Psoas muscle (tissue), 8 donors: Measurements from ENCODE around the gene PRPSAP1. TPM values are rescaled to one million over a fixed set of nuclear protein-coding genes. Genes with fewer than 3 reads are reported as not detected.
"Not testable (repeated sequence)": the region's sequence is repeated elsewhere in the genome, so short reads cannot be mapped to it uniquely, and the experiment has no call there.

Experiments used
- ATAC-seq, 4 donors: fragments of 200-7000 bp; cut with Tn5 transposase; one replicate each; pipeline ENCODE4 v1.9.1; 2020; ENCODE audit warnings: moderate library complexity in 3 of 4, mild to moderate bottlenecking in 2 of 4
- DNase-seq, 2 donors: peaks; one replicate each; pipeline ENCODE4 v3.0.0-alpha.2; 2020
- H3K27ac ChIP-seq: fragments of 200-600 bp; one replicate; pipeline ENCODE4 v1.8.0; 2022
- H3K27me3 ChIP-seq, 3 donors: fragments of 200-600 bp in 1 of 3; one replicate each; pipeline versions ENCODE4 v1.6.1 to v1.8.0; 2013 to 2022; ENCODE audit warnings: low read length in 2 of 3, mild to moderate bottlenecking in 2 of 3, moderate library complexity in 1 of 3; ENCODE audit not compliant: insufficient read depth in 3 of 3
- H3K36me3 ChIP-seq, 2 donors: fragments of 200-600 bp in 1 of 2; one replicate each; pipeline versions ENCODE4 v1.6.1 to v1.8.0; 2013 to 2022; ENCODE audit warnings: low read depth in 1 of 2, mild to moderate bottlenecking in 1 of 2, moderate library complexity in 1 of 2; ENCODE audit not compliant: insufficient read depth in 1 of 2
- H3K4me1 ChIP-seq: fragments of 200-600 bp; one replicate; pipeline ENCODE4 v1.8.0; 2022
- H3K4me3 ChIP-seq: fragments of 200-600 bp; one replicate; pipeline ENCODE4 v1.8.0; 2022; ENCODE audit warnings: mild to moderate bottlenecking
- H3K9me3 ChIP-seq: fragments of 200-600 bp; one replicate; pipeline ENCODE4 v1.8.0; 2022
- WGBS, 3 donors: extraction: QIAGEN DNeasy Blood & Tissue Kit; methylation state at CpG; one replicate each; pipeline versions ENCODE4 v1.1.6 to v1.1.7; 2013; 5-methylcytosine and 5-hydroxymethylcytosine counted together
- intact Hi-C, 2 donors: fragments of 100-400 bp; cut with DNase I; formaldehyde crosslinking; loops; one replicate each; pipeline versions ENCODE4 v1.11.0 to v1.14.2; 2022
- polyA plus RNA-seq, 3 donors: library from polyadenylated mRNA; stranded (reverse); fragments of 200-250 nt; gene quantifications; one replicate each; pipeline ENCODE4 v1.2.3, GENCODE V29; 2013
- total RNA-seq, 4 donors: library from RNA; stranded (reverse); fragmentation: NEBNext Ultra II Directional in 2 of 4; extraction: Animal tissue kit (Norgen Biotek cat#: 25700) in 2 of 4; gene quantifications; one replicate each; pipeline versions ENCODE4 v1.2.1 to v1.2.4, GENCODE V29; 2021 to 2023
- TF ChIP-seq, protein P1 (sequence below): fragments of 200-600 bp; IDR thresholded peaks from one replicate; pipeline ENCODE4 v1.8.0; 2022; ENCODE audit warnings: antibody characterized with exemption
- donor health status: healthy with polysubstance abuse.
- donor health status: DM: no; HTN: no; CAD: no; lungs with moderate emphysema.
- donor health status: Bipolar disorder and iron deficiency.
- donor health status: healthy.
- donor health status: DM: yes; HTN: yes; CAD: no.
- donor health status: DM: no; HTN: no; CAD: no.
- donor health status: DM: no; HTN: no; CAD: no.
- donor health status: DM: yes; HTN: yes; CAD: no.

The PRPSAP1 gene
- total and polyA plus RNA-seq, 7 donors, result 9.5 to 24.7 (median 17.8) TPM

DNA sequence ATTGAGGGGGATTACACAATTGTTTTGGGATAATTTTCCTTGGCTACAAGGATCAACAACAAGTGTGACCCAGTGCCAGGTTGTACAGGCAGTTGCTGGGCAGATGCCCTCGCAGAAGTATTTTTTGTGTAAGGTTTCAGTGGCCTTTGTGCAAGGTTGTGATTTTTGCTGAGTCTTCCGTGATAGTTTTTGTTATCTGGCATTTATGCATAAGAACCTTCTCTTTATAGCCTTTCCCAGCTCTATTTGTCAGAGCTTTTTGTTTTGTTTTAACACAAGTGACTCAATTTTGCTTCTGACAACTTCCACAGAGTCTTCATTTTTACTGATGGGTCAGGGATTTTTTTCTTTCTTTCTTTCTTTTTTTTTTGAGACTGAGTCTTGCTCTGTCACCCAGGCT, 6.7 kb upstream of the PRPSAP1 start:
- Histone ChIP-seq H3K27ac (no peak overlapping the region), H3K9me3 (no peaks in the 10 kb centered on the region), H3K36me3 (no peaks in the 10 kb centered on the region), H3K27me3 (peaks cover 0 to 15% (median 0%) of the 10 kb centered on the region in 3 donors), H3K4me3 (no peak overlapping the region), H3K4me1 (no peaks in the 10 kb centered on the region)
- TF ChIP-seq, protein P1, sequence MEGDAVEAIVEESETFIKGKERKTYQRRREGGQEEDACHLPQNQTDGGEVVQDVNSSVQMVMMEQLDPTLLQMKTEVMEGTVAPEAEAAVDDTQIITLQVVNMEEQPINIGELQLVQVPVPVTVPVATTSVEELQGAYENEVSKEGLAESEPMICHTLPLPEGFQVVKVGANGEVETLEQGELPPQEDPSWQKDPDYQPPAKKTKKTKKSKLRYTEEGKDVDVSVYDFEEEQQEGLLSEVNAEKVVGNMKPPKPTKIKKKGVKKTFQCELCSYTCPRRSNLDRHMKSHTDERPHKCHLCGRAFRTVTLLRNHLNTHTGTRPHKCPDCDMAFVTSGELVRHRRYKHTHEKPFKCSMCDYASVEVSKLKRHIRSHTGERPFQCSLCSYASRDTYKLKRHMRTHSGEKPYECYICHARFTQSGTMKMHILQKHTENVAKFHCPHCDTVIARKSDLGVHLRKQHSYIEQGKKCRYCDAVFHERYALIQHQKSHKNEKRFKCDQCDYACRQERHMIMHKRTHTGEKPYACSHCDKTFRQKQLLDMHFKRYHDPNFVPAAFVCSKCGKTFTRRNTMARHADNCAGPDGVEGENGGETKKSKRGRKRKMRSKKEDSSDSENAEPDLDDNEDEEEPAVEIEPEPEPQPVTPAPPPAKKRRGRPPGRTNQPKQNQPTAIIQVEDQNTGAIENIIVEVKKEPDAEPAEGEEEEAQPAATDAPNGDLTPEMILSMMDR, result no peak
- no peak for DNase-seq
- no peak for ATAC-seq
- intact Hi-C loops, result loop anchor here in 1 of 2 donors (10.0 kb wide), 1 partner anchor 46 kb away; no protein-coding TSS in a partner anchor
- 38 to 40% (median 39%) methylated on average over 2 of the region's 2 CpGs for WGBS, 3 donors

DNA sequence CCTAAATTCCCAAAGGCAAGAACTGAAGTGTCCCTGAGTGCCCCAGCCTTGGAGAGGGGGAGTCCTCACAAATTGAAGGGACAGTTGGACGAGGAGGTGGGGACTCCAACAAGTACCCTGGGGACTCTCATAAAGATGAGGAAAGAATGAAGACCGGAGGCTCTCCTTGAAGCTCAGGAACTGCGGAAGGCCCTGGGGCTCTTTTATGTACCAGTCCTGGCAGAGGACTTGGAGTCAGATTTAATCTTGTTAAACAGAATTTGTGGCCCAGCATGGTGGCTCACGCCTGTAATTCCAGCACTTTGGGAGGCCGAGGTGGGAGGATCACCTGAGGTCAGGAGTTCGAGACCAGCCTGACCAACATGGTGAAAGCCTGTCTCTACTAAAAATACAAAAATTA, 6.1 kb upstream of the PRPSAP1 start:
- intact Hi-C loops, result loop anchor here in 1 of 2 donors (10.0 kb wide), 1 partner anchor 45 kb away; no protein-coding TSS in a partner anchor
- not testable (repeated sequence) for DNase-seq, ATAC-seq, H3K9me3 ChIP-seq, H3K27me3 ChIP-seq, H3K27ac ChIP-seq, H3K36me3 ChIP-seq, H3K4me3 ChIP-seq, H3K4me1 ChIP-seq
- WGBS, 3 donors, result 82 to 87% (median 87%) methylated on average over 6 of the region's 6 CpGs

DNA sequence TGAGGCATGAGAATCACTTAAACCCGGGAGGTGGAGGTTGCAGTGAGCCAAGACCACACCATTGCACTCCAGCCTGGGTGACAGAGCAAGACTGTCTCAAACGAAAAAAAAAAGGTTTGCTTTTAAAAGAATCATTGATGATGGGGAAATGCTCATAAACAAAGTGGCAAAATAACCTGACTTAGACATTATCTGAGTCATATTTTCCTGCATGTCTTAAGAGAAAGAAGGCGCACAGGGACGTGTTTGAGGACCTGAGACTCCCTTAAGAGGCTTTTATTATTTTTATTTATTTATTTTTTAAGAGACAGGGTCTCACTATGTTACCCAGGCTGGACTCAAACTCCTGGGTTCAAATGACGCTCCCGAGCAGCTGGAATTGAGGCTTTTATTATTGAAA, 5.7 kb upstream of the PRPSAP1 start:
- WGBS, 3 donors, result 80 to 84% (median 82%) methylated on average over 6 of the region's 6 CpGs
- Histone ChIP-seq H3K27ac (no peak overlapping the region), H3K27me3 (peaks cover 0 to 4% (median 0%) of the 10 kb centered on the region in 3 donors), H3K9me3 (no peaks in the 10 kb centered on the region), H3K36me3 (no peaks in the 10 kb centered on the region), H3K4me3 (no peak overlapping the region), H3K4me1 (no peaks in the 10 kb centered on the region)
- no peak for DNase-seq
- intact Hi-C loops, result no loop called here
- TF ChIP-seq, protein P1, result no peak
- ATAC-seq, result no peak

DNA sequence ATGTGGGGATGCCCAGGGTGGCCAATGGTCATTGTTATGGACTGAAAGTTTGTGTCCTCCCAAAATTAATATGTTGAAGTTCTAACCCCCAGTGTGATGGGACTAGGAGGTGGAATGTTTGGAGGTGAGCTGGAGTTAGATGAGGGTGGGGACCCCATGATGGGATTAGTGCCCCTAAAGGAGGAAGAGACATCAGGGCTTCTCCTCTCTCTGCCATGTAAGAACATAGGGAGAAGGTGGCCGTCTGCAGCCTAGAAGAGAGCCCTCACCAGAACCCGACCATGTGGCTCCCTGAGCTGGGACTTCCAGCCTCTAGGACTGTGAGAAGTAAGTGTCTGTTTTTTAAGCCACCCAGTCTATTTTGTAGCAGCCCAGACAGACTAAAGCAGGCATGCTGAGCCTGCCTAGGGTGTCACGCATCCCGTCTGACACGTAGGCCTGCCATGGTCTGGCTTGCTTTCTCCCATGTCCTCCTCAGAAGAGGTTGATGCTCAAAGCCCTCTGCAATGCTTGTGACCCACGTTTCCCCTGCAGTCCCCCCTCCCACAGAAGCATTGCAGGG, 4.0 kb upstream of the PRPSAP1 start:
- H3K27me3 ChIP-seq, result no peaks in the 10 kb centered on the region
- H3K4me1 ChIP-seq, result peaks cover 3% of the 10 kb centered on the region
- DNase-seq (no peak), ATAC-seq (no peak)
- intact Hi-C loops, result no loop called here
- no peak overlapping the region for H3K27ac ChIP-seq
- H3K36me3 ChIP-seq, result no peaks in the 10 kb centered on the region
- H3K4me3 ChIP-seq, result no peak overlapping the region
- 86 to 87% (median 86%) methylated on average over 6 of the region's 6 CpGs for WGBS, 3 donors
- H3K9me3 ChIP-seq, result no peaks in the 10 kb centered on the region
- TF ChIP-seq, protein P1, result no peak

DNA sequence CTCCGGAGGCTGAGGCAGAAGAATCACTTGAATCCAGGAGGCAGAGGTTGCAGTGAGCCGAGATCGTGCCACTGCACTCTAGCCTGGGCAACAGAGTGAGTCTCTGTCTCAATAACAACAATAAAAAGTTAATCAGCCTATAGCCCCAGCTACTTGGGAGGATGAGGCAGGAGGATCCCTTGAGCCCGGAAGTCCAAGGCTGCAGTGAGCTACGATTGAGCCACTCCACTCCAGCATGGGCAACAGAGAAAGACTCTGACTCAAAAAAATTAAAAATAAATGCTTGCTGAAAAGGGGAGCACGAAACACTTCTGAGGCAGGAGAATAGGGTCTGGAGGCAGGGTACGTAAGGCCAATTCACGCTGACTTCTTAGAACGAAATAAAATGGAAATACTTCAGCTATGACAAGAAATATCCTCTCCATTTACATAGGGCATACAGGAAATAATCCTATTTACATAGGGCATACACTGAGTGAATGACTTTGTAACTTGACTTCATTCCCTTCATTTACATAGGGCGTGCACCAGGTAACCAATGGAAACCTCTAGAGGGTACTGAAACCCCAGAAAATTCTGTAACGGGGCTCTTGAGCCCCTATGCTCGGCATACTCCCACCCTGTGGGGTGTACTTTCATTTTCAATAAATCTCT, 3.2 kb upstream of the PRPSAP1 start:
- no peak for DNase-seq
- peaks cover 10% of the 10 kb centered on the region for H3K4me1 ChIP-seq
- 75 to 79% (median 76%) methylated on average over 12 of the region's 12 CpGs for WGBS, 3 donors
- H3K27ac ChIP-seq, result no peak overlapping the region
- H3K27me3 ChIP-seq, result no peaks in the 10 kb centered on the region
- H3K36me3 ChIP-seq, result no peaks in the 10 kb centered on the region
- no peak for ATAC-seq
- TF ChIP-seq, protein P1, result no peak
- H3K9me3 ChIP-seq, result no peaks in the 10 kb centered on the region
- H3K4me3 ChIP-seq, result no peak overlapping the region
- intact Hi-C loops, result no loop called here
